GM12874 (cell line): ENCODE measurements around the gene CFAP61.

Source experiments
- TF ChIP-seq, protein P1 (sequence below): IDR thresholded peaks from 2 replicates; pipeline ENCODE4 v1.5.1; 2011; ENCODE audit warnings: low read depth, mild to moderate bottlenecking, control low read depth, low read length, moderate library complexity; ENCODE audit not compliant: insufficient read depth

CFAP61 gene

DNA sequence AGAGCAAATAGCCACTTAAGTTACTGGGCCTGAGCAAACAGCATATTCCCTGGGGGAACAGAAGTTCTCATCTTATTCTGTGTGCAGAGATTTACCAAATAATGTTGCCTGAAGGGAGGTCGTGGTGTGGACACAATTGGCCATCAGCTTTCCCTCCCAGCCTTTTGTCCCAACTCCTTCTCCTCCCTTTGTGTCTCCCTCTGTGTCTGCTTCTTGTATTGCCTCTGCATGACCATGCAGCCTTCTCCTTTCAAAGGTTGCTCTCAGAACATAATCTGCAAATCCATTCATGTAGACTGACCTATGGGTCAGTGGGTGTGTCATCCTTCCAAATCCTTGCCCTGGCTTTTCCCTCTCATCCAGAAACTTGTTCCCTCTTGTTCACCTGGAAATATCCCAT lies 165.3 kb downstream of the CFAP61 start:
- TF ChIP-seq, protein P1, sequence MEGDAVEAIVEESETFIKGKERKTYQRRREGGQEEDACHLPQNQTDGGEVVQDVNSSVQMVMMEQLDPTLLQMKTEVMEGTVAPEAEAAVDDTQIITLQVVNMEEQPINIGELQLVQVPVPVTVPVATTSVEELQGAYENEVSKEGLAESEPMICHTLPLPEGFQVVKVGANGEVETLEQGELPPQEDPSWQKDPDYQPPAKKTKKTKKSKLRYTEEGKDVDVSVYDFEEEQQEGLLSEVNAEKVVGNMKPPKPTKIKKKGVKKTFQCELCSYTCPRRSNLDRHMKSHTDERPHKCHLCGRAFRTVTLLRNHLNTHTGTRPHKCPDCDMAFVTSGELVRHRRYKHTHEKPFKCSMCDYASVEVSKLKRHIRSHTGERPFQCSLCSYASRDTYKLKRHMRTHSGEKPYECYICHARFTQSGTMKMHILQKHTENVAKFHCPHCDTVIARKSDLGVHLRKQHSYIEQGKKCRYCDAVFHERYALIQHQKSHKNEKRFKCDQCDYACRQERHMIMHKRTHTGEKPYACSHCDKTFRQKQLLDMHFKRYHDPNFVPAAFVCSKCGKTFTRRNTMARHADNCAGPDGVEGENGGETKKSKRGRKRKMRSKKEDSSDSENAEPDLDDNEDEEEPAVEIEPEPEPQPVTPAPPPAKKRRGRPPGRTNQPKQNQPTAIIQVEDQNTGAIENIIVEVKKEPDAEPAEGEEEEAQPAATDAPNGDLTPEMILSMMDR = no peak

DNA sequence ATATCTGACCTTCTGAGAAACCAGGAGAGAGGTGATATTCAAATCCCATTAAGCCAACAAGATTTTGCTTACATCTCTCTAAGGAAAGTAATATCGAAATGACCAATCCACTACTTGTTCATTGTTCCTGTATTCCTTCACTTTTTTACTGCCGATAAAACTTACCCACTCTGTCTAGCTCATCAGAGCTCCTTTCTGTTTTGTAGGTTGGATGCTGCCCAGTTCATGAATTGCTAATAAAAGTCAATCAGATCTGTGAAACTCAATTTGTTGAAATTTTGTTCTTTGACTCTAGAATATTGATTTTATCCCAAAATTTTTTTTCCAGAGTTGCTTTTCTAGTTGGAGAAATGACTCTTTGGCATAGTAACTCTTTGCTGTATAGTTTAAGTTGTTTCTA lies 166.7 kb downstream of the CFAP61 start:
- TF ChIP-seq, protein P1 = no peak

DNA sequence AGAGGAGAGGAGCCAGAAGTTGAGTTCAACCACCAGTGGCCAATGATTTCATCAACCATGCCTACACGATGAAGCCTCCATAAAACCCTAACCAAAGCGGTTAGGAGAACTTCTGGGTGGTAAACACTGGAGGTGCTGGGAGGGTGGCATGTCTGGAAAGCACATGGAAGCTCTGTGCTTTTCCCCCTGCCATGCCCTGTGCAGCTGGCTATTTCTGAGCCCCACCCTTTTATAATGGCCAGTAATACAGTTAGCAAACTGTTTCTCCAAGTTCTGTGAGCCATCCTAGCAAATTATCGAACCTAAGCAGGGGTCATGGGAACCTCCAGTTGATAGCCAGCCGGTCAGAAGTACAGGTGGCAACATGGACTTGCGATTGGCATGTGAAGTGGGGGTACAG lies 167.8 kb downstream of the CFAP61 start:
- TF ChIP-seq, protein P1 = no peak

GRCh38 chr20:20223981-20224380 lies 171.6 kb downstream of the CFAP61 start:
- TF ChIP-seq, protein P1 = no peak

- TF ChIP-seq, protein P1 = no peak
These were observed 172.5 kb downstream of the CFAP61 start for GRCh38 chr20:20224806-20225205.

GRCh38 chr20:20225325-20226043 lies 173.2 kb downstream of the CFAP61 start:
- TF ChIP-seq, protein P1 = no peak

DNA sequence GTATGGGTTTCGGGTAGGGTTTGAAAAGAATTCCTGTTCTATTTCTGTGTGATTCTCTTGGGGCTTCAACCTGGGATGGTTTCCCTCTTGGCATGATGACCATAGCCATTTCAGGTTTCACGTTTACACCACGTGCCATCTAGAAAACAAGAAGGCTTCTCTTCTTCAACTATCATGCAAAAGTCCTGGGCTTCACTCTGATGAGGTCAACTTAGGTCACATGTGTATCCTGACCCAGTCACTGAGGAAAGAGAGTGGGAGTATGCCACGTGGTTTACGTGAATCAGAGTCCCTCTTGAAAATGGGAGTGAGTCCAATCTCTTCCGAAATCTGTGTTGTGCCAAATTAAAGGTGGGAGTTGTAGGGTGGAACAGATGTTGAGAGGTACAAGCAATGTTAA lies 174.2 kb downstream of the CFAP61 start:
- TF ChIP-seq, protein P1 = no peak
